Mucosa of rectum (tissue), 2 donors: ENCODE data around the gene EVI5.
"Not testable (repeated sequence)": the region's sequence is repeated elsewhere in the genome, so short reads cannot be mapped to it uniquely, and the experiment has no call there.

Experiments used
- H3K27ac ChIP-seq, 2 donors: one replicate each; pipeline ENCODE4 v1.7.0; 2013; ENCODE audit warnings: inconsistent platforms in 2 of 2, low read depth in 2 of 2, low read length in 2 of 2
- H3K27me3 ChIP-seq, 2 donors: one replicate each; pipeline ENCODE4 v1.7.0; 2013; ENCODE audit warnings: low read length in 2 of 2; ENCODE audit not compliant: control insufficient read depth in 2 of 2, insufficient read depth in 2 of 2
- H3K36me3 ChIP-seq, 2 donors: one replicate each; pipeline ENCODE4 v1.7.0; 2013; ENCODE audit warnings: low read length in 2 of 2; ENCODE audit not compliant: control insufficient read depth in 2 of 2, insufficient read depth in 2 of 2
- H3K4me1 ChIP-seq, 2 donors: one replicate each; pipeline ENCODE4 v1.7.0; 2013; ENCODE audit warnings: low read length in 2 of 2, mild to moderate bottlenecking in 1 of 2; ENCODE audit not compliant: control insufficient read depth in 2 of 2, insufficient read depth in 2 of 2
- H3K4me3 ChIP-seq, 2 donors: one replicate each; pipeline ENCODE4 v1.7.0; 2013; ENCODE audit warnings: low read length in 2 of 2
- H3K9ac ChIP-seq, 2 donors: one replicate each; pipeline ENCODE4 v1.7.0; 2013; ENCODE audit warnings: low read length in 2 of 2, low read depth in 1 of 2, mild to moderate bottlenecking in 1 of 2
- H3K9me3 ChIP-seq, 2 donors: one replicate each; pipeline ENCODE4 v1.7.0; 2013; ENCODE audit warnings: low read length in 2 of 2; ENCODE audit not compliant: control insufficient read depth in 2 of 2
- donor health status: healthy.
- donor health status: Normal muscosa, but diverticular disease.

The EVI5 gene

DNA sequence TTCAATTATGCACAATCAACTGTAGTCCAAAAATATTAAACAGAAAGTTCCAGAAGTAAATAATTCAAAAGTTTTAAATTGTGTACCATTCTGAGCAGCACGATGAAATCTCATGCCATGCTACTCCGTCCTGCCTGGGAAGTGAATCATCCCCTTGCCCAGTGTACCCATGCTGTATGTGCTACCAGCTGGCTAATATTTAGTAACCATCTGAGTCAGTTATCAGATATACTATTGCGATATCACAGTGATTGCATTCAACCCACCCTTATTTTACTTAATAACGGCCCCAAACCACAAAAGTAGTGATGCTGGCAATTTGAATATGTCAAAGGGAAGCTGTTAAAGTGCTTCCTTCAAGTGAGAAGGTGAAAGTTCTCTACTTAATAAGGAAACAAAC, 56.2 kb downstream of the EVI5 start:
- Histone ChIP-seq H3K36me3 (peaks cover 0 to under 1% of the 10 kb centered on the region in 2 donors), H3K27ac (no peak overlapping the region), H3K4me3 (no peak overlapping the region), H3K9me3 (no peaks in the 10 kb centered on the region), H3K4me1 (no peaks in the 10 kb centered on the region), H3K27me3 (no peaks in the 10 kb centered on the region), H3K9ac (no peak overlapping the region)

DNA sequence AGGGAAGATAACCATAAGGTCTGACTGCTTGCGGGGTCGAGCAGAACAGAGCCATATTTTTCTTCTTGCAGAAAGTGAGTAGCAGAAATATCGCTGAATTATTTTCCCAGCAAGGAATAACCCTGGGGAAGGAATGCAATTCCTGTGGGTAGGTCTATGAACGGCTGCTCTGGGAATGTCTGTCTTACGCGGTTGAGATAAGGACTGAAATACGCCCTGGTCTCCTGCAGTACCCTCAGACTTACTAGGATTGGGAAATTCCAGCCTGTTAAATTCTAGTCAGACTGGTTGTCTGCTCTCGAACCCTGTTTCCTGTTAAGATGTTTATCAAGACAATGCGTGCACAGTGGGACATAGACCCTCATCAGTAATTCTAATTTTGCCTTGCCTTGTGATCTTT, 61.2 kb downstream of the EVI5 start:
- not testable (repeated sequence) for H3K4me3 ChIP-seq, H3K36me3 ChIP-seq, H3K9me3 ChIP-seq, H3K27me3 ChIP-seq, H3K9ac ChIP-seq, H3K27ac ChIP-seq, H3K4me1 ChIP-seq

- H3K4me3 ChIP-seq = no peak overlapping the region
- H3K9ac ChIP-seq = no peak overlapping the region
- H3K27ac ChIP-seq = no peak overlapping the region
- no peaks in the 10 kb centered on the region for H3K9me3 ChIP-seq
- H3K4me1 ChIP-seq = no peaks in the 10 kb centered on the region
- H3K27me3 ChIP-seq = no peaks in the 10 kb centered on the region
- no peaks in the 10 kb centered on the region for H3K36me3 ChIP-seq
Measured at GRCh38 chr1:92721886-92722285, 63.0 kb downstream of the EVI5 start.

DNA sequence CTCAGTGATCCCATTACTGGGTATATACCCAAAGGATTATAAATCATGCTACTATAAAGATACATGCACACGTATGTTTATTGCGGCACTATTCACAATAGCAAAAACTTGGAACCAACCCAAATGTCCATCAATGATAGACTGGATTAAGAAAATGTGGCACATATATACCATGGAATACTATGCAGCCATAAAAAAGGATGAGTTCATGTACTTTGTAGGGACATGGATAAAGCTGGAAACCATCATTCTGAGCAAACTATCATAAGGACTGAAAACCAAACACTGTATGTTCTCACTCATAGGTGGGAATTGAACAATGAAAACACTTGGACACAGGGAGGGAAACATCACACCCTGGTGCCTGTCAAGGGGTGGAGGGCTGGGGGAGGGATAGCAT, 63.8 kb downstream of the EVI5 start:
- H3K4me3 ChIP-seq, H3K9ac ChIP-seq, H3K4me1 ChIP-seq, H3K9me3 ChIP-seq, H3K27ac ChIP-seq, H3K36me3 ChIP-seq, H3K27me3 ChIP-seq: not testable (repeated sequence)

DNA sequence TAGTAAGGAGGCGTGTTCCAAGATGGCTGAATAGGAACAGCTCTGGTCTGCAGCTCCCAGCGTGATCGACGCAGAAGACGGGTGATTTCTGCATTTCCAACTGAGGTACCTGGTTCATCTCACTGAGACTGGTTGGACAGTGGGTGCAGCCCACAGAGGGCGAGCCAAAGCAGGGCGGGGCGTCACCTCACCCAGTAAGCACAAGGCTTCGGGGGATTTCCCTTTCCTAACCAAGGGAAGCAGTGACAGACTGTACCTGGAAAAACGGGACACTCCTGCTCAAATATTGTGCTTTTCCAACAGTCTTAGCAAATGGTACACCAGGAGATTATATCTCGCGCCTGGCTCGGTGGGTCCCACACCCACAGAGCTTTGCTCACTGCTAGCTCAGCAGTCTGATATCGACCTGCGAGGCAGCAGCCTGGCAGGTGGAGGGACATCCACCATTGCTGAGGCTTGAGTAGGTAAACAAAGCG, 69.4 kb downstream of the EVI5 start:
- not testable (repeated sequence) for H3K9me3 ChIP-seq, H3K27ac ChIP-seq, H3K36me3 ChIP-seq, H3K4me1 ChIP-seq, H3K27me3 ChIP-seq, H3K9ac ChIP-seq, H3K4me3 ChIP-seq

- Histone ChIP-seq H3K4me1 (no peaks in the 10 kb centered on the region), H3K27me3 (no peaks in the 10 kb centered on the region), H3K27ac (no peak overlapping the region), H3K9ac (no peak overlapping the region), H3K36me3 (no peaks in the 10 kb centered on the region), H3K9me3 (no peaks in the 10 kb centered on the region), H3K4me3 (no peak overlapping the region)
Measured at GRCh38 chr1:92713939-92714338, 71.0 kb downstream of the EVI5 start.

- Histone ChIP-seq H3K27me3 (no peaks in the 10 kb centered on the region), H3K27ac (no peak overlapping the region), H3K4me3 (no peak overlapping the region), H3K4me1 (no peaks in the 10 kb centered on the region), H3K9ac (no peak overlapping the region), H3K36me3 (no peaks in the 10 kb centered on the region), H3K9me3 (no peaks in the 10 kb centered on the region)
Measured at GRCh38 chr1:92711473-92712165, 73.3 kb downstream of the EVI5 start.

DNA sequence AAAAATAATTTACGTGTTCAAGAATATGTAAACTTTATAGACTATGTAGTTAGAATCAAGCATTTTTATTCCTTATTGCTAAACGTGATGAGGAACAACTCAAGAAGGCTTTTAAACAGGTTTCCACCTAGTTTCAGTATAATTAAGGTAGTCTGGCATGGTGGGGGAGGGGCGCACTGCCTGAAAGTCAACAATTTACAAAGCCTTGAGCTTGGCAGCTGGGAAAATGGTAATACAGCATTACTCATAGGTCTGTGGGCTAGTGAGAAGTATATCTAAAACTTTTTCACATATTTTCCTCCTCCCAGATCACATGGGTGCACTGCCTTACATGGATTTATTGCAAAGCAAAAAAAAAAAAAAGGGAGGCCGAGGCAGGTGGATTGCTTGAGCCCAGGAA, 75.2 kb downstream of the EVI5 start:
- Histone ChIP-seq H3K9ac (no peak overlapping the region), H3K4me3 (no peak overlapping the region), H3K27me3 (no peaks in the 10 kb centered on the region), H3K9me3 (no peaks in the 10 kb centered on the region), H3K36me3 (no peaks in the 10 kb centered on the region), H3K4me1 (no peaks in the 10 kb centered on the region), H3K27ac (no peak overlapping the region)

DNA sequence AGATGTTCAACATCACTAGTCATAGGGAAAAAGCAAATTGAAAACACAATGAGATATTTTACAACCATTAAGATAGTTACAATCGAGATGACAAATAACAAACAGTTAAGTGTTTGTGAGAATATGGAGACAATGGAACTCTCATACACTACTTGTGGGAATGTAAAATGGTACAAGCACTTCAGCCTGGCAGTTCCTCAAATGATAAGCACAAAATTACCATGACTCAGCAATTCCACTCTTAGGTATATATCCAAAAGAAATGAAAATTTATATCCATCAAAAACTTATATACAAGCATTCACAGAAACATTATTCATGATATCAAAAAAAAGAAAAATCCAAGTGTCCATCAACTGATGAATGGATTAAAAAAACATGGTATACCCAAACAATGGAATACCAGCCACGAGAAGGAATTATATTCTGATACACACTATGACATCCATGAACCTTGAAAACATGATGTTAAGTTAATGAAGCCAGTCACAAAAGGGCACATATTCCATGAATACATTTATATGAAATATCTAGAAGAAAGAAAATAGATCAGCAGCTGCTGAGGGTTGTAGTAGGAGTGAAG, 76.4 kb downstream of the EVI5 start:
- no peaks in the 10 kb centered on the region for H3K9me3 ChIP-seq

GRCh38 chr1:92707709-92708108, 77.2 kb downstream of the EVI5 start:
- Histone ChIP-seq H3K9me3 (no peaks in the 10 kb centered on the region), H3K4me3 (no peak overlapping the region), H3K9ac (no peak overlapping the region), H3K27me3 (no peaks in the 10 kb centered on the region), H3K36me3 (no peaks in the 10 kb centered on the region), H3K27ac (no peak overlapping the region), H3K4me1 (no peaks in the 10 kb centered on the region)

More for the DNA sequence above, 76.4 kb downstream of the EVI5 start:
- no peaks in the 10 kb centered on the region for H3K27me3 ChIP-seq
- no peak overlapping the region for H3K4me3 ChIP-seq
- no peaks in the 10 kb centered on the region for H3K36me3 ChIP-seq
- no peak overlapping the region for H3K9ac ChIP-seq
- H3K4me1 ChIP-seq = no peaks in the 10 kb centered on the region
- H3K27ac ChIP-seq = no peak overlapping the region
